GM19351 (cell line): ENCODE measurements around the gene MRTFA.
"Not testable (repeated sequence)": the region's sequence is repeated elsewhere in the genome, so short reads cannot be mapped to it uniquely, and the experiment has no call there.

ENCODE experiments used
- ATAC-seq: cut with Tn5 transposase; IDR thresholded peaks from one replicate; pipeline ENCODE4 v1.9.1; 2021; ENCODE audit warnings: mild to moderate bottlenecking, moderate library complexity; ENCODE audit not compliant: unreplicated experiment

Gene MRTFA

DNA sequence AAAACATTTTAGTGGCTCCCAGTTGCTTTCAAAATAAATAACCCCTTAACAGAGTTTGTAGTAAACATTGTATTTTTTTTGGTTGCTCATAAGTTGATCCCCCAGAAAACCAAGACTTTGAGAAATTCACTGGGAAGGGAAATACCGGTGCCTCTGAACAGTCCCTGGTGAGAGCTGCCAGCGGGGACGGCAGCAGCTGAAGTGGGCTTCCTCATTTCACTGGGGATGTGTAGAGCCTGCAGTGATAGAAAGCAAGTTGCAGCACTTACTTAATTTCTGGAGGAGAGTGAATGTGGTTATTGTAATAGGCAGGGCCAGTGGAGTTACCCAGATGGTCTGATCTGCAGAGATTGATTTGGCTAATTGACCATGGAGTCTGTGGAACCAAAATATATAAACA is 24.2 kb upstream of the MRTFA start:
- ATAC-seq = no peak

DNA sequence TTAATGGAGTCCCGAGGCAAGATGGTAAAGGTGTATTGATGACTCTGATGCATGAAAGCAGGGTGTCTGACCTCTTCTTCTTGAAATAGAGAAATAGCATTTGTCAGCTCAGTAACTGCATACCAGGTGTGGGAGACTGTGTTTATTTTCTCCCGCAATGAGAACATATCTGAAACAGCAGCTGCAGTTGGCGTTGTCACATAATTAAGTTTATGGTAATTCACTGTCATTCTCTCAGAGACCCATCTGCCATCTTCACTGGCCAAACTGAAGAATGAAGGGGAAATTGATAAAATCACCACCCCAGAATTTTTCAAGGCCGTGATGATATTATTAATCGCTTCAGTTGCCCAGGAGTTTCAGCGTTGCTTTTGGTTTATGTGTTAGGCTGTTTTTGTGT is 22.6 kb upstream of the MRTFA start:
- no peak for ATAC-seq

DNA sequence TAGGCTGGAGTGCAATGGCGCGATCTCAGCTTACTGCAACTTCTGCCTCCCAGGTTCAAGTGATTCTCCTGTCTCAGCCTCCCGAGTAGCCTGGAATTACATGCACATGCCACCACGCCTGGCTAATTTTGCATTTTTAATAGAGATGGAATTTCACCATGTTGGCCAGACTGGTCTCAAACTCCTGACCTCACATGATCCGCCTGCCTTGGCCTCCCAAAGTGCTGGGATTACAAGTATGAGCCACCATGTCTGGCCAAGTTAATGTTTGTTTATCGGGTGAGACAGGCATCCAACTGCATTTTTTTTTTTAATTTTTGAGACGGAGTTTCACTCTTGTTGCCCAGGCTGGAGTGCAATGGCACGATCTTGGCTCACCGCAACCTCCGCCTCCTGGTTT is 20.1 kb upstream of the MRTFA start:
- ATAC-seq = not testable (repeated sequence)

DNA sequence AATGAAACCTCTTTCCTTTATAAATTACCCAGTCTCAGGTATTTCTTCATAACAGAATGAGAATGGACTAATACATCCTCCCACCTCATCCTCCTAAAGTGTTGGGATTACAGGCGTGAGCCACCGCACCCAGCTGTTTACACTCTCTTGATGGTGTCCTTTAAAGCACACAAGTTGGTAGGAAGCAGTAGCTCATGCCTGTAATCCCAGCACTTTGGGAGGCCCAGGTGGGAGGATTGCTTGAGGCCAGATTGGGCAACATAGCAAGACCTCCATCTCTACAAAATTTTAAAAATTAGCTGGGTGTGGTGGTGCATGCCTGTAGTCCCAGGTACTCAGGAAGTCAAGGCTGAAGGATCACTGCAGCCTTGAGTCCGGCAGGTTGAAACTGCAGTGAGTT is 19.4 kb upstream of the MRTFA start:
- ATAC-seq = not testable (repeated sequence)

DNA sequence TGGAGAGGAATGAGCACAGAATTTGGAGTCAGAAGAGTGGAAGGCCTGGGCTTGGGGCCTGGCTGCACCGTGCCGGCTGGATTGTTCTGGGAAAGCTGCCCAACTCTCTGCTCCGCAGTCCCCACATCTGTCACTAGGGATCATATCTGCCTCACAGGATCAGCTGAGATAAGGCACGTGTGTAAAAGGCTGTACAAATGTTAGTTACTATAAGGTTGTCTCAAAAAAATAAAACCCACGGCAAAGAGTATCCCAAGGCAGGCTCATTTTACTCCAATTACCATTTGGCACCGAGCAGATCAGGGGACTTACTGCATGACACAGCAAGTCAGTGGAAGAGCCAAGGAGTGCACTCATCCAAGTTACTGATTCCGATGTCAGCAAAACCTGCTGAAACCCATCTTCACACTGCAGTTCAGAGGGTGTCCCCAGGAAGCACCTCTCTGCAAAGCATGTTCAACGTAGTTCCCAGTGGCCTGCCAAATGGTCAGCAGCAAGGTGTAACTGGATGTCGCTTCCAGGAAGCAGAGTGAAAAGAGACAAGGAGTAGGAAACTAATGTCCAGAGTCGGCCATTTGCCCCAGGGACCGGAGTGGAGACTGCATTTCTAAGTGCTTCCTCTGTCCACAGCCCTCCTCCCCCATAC is 18.1 kb upstream of the MRTFA start:
- ATAC-seq = no peak

DNA sequence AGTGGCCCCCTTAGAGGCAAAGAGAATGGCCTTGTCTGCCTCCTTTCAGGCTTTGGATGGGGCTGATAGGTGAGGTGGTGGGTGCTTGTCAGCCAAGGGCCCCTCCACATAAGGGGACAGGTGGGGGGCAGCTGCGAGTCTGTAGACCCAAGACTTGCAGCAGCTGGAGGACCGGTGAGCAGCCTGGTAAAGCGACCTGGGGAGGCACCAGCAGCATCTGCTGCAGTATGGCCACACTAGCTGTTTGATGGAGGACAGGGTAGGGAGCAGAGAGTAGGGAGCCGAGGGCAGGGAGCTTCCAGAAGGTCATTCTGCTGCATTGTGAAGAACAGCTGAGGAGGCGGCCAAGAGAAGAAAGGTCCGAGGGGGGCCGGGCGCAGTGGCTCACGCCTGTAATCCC is 16.8 kb upstream of the MRTFA start:
- no peak for ATAC-seq

DNA sequence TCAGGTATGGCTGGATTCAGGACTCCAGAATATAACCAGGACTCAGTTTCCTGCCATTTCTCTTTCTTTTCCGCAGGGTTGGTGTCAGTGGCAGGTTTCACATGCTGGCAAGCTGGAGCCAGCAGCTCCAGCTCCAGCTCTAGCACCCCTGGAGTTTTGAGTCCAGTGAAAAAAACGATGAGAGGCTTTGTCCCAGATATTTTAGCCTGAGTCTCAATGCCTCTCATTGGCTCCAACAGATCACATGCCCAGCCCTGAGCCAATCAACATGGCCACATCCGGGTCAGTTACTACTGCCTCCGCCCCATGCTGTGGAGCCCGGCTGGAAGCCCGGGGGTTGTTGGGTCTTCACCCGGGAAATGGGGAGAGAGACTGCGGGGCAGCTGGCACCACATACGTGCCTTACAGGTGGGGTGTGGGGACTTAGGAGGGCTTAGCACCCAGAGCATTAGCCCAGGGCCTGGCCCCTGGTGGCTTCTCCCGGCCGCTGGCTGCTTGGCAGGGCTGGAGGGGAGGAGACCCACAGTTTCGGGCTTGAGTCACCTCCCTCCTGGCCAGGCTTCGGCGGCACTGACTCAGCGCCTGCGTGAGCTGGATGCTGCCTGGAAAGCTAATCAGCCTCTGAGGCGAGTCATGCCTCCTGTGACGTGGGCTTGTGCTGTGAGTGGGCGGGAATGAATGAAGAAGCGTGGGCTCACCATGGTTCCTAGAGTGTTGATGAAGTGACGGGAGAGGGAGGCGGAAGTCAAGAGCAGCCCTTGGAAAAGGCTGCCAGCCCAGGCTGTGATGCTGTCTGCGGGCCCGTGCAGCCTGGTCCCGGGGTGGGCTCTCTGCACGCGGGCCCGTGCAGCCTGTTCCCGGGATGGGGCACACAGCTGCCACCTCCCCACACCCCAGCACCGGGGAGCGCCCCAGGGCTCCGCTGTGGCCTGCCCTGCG is 15.3 kb upstream of the MRTFA start:
- peak; percentile 77 for ATAC-seq

DNA sequence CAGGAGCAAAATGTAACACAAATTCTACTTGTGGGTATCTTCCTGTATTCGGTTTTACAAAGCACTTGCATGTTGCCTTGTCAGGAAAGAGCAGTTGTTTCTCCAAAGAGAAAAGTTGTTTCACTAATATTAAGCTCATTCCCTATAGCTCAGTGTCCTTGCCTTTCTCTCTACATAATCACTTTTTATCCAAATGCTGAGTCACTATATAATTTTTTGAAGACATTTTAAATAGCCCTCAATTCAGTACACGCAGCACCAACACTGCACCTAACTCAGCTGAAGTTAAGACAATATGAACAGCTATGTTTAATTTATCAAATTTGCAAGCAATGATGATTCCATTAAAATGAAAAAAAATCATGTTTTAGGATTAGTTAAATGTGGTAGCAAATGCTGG is 14.5 kb upstream of the MRTFA start:
- ATAC-seq = no peak

DNA sequence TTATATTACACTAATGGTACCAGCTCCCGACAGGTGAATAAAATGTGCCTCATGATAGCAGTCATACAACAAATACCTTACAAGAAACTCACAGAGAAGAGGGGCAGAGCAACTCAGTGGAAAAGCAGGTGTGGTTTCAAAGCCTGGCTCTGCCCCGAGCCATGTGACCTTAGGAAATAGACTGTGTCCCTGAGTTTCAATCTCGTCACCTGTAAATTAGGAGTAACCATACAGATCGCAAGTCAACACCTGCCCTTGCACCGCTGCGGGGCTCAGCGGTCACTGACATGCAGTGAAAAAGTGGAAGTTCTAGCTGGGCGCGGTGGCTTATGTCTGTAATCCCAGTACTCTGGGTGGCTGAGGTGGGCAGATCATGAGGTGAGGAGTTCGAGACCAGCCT is 11.9 kb upstream of the MRTFA start:
- no peak for ATAC-seq

DNA sequence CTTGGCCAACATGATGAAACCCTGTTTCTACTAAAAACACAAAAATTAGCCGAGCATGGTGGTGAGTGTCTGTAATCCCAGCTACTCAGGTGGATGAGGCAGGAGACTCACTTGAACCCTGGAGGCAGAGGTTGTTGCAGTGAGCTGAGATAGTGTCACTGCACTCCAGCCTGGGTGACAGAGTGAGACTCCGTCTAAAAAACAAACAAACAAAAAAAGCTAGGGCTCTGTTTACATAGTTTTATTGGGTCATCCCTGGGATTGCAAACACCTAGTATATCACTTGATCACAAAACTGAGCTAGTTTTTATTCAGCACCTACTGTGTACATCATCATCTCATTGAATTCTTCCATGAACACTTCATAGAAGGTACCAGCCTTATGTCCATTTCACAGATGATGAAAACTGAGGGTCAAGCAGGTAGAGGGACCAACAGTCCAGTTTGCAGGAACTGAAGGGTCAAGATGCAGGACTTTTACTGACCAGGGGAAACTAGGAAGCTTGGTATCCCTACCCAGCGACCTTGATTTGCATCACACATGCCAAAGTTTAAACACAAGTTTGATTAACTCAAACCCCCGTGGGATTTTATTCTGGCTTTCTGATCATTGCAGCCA is 9.2 kb upstream of the MRTFA start:
- ATAC-seq = no peak

DNA sequence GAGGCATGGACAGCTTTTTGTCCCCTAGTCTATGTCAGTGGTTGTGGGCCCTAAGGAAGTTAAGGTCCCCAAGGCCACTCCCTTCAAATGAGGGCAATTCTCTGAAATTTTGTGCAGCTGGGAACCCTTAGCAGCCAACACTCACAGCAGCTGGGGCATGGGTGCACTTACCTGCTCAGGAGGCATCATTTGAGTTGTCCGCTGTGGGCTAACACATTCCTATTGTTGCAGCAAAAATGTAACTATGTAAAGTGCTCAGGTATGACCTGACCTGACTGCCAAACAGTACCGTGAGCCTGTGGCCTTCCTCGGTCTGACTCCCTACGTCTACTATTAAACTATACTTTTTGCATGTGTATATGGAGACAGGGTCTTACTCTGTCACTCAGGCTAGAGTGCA is 5.8 kb upstream of the MRTFA start:
- no peak for ATAC-seq

DNA sequence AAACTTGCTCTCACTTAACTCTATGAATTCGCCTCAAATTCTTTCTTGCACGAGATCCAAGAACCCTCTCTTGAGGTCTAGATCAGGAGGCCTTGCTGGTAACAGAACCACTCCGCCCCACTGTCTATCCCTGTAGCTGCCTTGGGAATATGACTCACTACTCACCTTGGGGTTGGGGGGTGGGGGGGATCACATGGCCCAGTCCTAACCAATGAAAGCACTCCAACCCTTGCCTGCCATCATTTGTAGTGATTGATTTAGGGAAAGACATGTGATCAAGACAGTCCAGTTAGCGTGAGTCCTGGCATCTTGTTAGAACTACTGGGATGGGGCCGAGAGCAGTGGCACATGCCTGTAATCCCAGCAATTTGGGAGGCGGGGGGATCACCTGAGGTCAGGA is 4.8 kb upstream of the MRTFA start:
- ATAC-seq = no peak

DNA sequence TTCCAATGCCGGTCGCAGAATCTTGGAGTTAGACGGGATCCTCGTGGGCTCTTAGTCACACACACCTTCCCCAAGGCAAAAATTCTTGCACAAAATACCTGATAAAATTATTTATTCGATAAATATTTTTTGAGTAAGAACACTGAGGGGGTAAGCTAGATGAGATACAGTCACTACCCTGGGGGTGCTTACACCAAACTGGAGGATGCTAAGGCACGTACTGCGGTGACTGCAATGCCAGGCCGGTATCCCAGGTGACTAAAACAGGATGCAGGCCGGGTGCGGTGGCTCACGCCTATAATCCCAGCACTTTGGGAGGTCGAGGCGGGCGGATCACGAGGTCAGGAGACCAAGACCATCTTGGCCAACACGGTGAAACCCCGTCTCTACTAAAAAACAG is 1.7 kb upstream of the MRTFA start:
- no peak for ATAC-seq

DNA sequence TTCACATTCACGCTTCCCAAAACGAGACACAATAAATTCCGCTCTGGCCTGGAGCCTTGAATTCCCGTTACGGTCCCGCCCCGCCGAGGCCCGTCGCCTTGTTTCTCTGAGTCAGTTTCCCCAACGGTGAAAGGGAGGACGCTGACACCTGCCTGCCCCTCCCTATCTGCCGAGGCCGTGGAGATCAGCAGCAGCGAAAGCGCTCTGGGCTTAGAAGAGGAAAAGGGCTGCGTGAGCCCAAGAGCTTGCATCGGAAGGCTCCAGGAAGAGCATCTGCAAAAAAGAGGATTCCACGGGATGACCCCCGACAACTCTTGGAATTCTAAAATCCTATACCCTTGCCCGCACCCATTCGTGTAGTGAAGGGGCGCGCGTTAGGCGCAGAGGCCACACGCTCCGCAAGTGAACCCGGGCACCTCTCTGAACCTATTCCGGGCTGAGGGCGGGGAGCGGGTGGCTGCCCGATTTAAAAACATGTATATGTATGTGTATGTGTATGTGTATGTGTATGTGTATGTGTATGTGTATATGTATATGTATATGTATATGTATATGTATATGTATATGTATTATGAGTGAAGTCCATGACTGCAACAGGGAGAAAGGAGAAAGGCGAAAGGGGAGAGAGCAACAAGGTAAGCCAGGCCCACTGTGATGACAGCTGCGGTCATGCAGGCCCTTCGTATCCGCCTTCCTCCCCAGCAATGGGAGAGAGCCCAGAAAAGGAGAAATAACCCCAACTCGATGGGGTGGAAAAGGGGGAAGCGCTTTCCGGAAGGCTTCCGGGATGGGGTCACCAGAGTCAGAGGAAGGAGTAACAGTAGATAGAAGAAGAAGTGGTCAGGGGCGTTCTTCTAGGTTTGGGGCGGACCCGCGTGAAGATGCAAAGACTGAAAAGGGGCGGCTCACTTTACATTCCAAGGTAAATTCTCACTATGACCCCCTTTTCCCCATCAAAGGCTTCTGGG is 948 bp upstream of the MRTFA start:
- no peak for ATAC-seq

DNA sequence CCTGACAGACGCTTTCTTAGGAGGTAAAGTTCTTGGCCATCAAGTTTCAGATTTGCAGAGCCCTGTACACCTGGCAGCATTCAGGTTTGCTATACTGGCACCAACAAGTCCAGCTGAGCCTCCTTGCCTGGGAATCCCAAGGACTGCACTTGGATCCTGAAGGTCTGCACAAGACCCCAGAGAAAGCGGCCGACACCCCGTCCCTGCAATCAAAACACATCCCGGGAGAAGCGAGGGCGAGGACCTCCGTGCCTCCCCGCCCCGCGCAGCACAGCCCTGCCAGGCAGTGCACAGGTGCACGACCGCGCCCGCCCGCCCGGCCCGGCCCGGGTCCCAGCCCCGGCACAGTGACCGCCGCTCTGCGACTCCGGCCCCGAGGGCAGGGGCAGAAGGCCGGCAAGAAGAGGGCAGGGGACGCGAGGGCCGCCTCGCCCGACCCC is 559 bp downstream of the MRTFA start:
- ATAC-seq = peak; percentile 12

DNA sequence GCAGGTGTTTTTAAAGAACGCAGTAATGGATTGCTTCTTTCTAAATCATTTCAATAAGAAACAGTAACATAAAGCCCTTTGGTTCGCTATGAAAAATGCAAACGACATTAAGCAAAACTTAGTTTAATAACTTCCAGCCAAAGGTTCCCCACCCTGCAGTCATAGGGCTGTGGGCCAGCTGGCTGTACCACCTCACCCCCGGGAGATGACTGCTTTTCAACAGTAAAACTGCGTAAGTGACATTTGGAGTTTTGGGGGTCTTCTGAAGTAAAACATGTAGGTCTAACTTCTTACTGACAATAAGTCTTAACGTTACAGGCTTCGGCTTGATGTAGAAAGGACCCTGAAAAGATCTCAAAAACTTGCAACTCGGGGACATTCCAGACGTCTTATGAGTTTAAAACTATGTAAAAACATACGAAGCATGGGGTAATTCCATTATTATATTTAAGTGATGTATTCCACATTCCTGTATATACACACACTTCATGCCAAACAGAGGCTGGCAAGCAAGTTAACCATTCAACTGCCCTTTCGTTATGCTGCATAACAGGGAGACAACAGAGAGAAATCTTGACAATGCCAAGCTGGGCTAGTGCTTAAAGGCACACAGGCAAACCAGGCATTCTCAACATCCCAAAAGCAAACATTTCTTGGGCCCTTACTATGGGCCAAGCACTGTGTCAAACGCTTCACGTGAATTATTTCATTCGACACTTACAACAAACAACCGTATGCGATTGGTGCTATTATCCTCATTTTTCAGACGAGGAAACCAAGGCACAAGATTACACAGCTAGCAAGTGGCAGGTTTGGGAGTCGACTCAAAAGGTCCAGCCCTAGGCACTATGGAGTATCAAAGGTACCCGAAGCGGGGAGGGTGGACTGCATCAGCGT is 1.2 kb downstream of the MRTFA start:
- ATAC-seq = no peak

DNA sequence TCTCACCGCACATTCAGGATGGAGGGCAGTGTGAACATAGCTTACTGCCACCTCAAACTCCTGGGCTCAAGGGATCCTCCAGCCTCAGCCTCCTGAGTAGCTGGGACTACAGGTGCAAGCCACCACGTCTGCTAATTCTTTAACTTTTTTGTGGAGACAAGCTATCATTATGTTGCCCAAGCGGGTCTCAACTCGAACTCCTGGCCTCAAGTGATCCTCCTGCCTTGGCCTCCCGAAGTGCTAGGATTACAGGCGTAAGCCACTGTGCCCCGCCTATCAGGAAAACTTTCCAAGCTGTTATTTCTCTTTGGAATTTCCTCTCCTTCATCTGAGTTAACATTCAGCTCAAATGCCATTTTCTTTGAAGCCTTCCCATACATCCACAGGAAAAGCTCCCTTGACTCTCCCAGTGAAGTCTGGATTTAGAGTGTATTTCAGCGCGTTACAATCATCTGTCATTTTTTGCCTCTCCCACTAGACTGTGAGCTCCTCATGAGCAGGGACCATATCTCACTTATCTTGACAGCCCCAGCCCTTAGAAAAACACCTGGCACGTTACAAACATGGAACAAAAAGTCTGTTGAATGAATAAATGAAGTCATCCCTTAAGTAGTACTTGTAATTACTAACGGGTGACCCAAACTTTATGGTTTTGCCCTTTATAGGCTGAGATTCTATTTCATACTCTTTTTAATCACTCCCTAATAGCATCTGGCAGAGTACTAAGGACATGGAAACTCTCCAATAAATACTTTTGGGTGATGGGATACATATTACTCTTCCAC is 2.2 kb downstream of the MRTFA start:
- ATAC-seq = no peak

DNA sequence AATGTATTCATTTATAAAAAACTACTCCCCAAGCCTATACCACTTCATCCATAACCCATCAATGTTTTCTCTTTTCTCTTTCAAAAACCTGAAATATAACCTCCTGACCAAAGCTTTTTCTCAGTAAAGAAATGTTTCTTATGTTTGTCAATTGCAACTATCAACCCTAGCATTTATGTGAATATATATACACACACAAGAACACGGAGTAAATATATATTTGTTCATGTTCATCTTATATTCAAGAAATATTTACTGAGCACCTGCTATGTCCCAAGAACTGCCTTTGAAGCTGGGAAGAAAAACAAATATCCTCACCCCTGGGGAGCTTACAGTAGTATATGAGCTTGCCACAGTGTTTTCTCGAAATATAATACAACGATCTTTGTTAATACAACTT is 3.5 kb downstream of the MRTFA start:
- no peak for ATAC-seq

DNA sequence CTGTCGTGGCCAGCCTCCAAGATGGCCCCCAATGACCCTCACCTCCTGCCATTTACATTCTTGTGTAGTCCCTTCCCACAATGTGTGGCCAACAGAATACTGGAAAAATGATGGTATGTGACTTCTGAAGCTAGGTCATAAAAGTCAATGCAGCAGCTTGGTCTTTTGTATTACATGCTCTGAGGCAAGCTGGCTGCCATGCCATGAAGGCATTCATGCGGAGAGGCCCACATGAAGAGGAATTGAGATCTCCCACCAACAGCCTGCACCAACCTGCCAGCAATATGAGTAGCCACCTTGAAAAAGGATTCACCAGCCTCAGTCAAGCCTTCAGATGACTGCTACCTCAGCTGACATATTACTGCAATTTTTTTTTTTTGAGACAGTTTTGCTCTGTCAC is 4.6 kb downstream of the MRTFA start:
- no peak for ATAC-seq
